Calu3 (cell line): Measurements from ENCODE around the gene EDEM2. TPM values are rescaled to one million over a fixed set of nuclear protein-coding genes. Genes with fewer than 3 reads are reported as not detected.

Source experiments
- BruUV-seq: library from RNA; stranded (reverse); fragments of 400-500 nt; replicated peaks from 2 replicates; lab custom pipeline; 2021; lab: Mats Ljungman, UMichigan
- CTCF ChIA-PET: fragments of 300-600 bp; sonication (Branson Sonifier 250); formaldehyde crosslinking; loops from one replicate; lab custom pipeline; 2022; ENCODE audit warnings: antibody characterized with exemption; lab: Charles Lee
- DNase-seq: peaks from one replicate; pipeline ENCODE4 v3.0.0; 2022
- H3K27ac Mint-ChIP-seq: one replicate; pipeline ENCODE4 v1.8.0; 2022; ENCODE audit warnings: mixed read lengths; ENCODE audit not compliant: unreplicated experiment
- H3K27me3 Mint-ChIP-seq: one replicate; pipeline ENCODE4 v1.8.0; 2022; ENCODE audit warnings: mixed read lengths; ENCODE audit not compliant: unreplicated experiment
- H3K36me3 Mint-ChIP-seq: one replicate; pipeline ENCODE4 v1.8.0; 2022; ENCODE audit warnings: mild to moderate bottlenecking, moderate library complexity, mixed read lengths; ENCODE audit not compliant: insufficient read depth, unreplicated experiment
- H3K4me1 Mint-ChIP-seq: one replicate; pipeline ENCODE4 v1.8.0; 2022; ENCODE audit warnings: mild to moderate bottlenecking, low read depth, mixed read lengths; ENCODE audit not compliant: unreplicated experiment
- H3K4me3 Mint-ChIP-seq: one replicate; pipeline ENCODE4 v1.8.0; 2022; ENCODE audit warnings: mild to moderate bottlenecking, low read depth, moderate library complexity, mixed read lengths; ENCODE audit not compliant: unreplicated experiment
- H3K9me3 Mint-ChIP-seq: one replicate; pipeline ENCODE4 v1.8.0; 2022; ENCODE audit warnings: low read depth, mixed read lengths; ENCODE audit not compliant: unreplicated experiment
- CTCF ChIP-seq: fragments of 200-600 bp; IDR thresholded peaks from one replicate; pipeline ENCODE4 v1.8.0; 2022; ENCODE audit warnings: antibody characterized with exemption; ENCODE audit not compliant: unreplicated experiment
- intact Hi-C: fragments of 100-400 bp; cut with micrococcal nuclease; formaldehyde crosslinking; loops from one replicate; pipeline ENCODE4 v1.10.0; 2022; ENCODE audit not compliant: unreplicated experiment
- total RNA-seq: library from RNA; stranded (reverse); gene quantifications from 2 replicates; pipeline ENCODE4 v1.2.3, GENCODE V29; 2022

The EDEM2 gene
- total RNA-seq, 1 experiment from 2014 or later, result 49.4 TPM

GRCh38 chr20:35120012-35120701 lies 27.0 kb downstream of the EDEM2 start:
- intact Hi-C loops, result no loop called here
- Mint-ChIP-seq H3K27ac (no peak overlapping the region), H3K4me3 (no peak overlapping the region), H3K36me3 (peaks cover 57% of the 10 kb centered on the region), H3K27me3 (no peaks in the 10 kb centered on the region), H3K9me3 (no peaks in the 10 kb centered on the region), H3K4me1 (peaks cover 13% of the 10 kb centered on the region)
- DNase-seq, result peak; percentile 18
- no TSS peak for BruUV-seq
- CTCF ChIA-PET, result no interaction called here
- TF ChIP-seq CTCF, result no peak

GRCh38 chr20:35117629-35118028 lies 29.5 kb downstream of the EDEM2 start:
- no peak for DNase-seq
- intact Hi-C loops, result no loop called here
- no peaks in the 10 kb centered on the region for H3K9me3 Mint-ChIP-seq
- peaks cover 46% of the 10 kb centered on the region for H3K36me3 Mint-ChIP-seq
- CTCF ChIA-PET, result interaction anchor here (0.6 to 1.2 kb wide), 2 partner anchors 21 to 78 kb away, joined by 3 to 6 read pairs; no protein-coding TSS in a partner anchor
- no peak overlapping the region for H3K27ac Mint-ChIP-seq
- no peaks in the 10 kb centered on the region for H3K27me3 Mint-ChIP-seq
- H3K4me1 Mint-ChIP-seq, result peaks cover 13% of the 10 kb centered on the region
- H3K4me3 Mint-ChIP-seq, result no peak overlapping the region
- BruUV-seq, result no TSS peak
- no peak for TF ChIP-seq CTCF

GRCh38 chr20:35117196-35117595 lies 29.9 kb downstream of the EDEM2 start:
- peaks cover 46% of the 10 kb centered on the region for H3K36me3 Mint-ChIP-seq
- TF ChIP-seq CTCF, result no peak
- intact Hi-C loops, result no loop called here
- CTCF ChIA-PET, result interaction anchor here (1.1 kb wide), 1 partner anchor 21 kb away, joined by 3 read pairs; no protein-coding TSS in a partner anchor
- no peak for DNase-seq
- H3K4me1 Mint-ChIP-seq, result peaks cover 13% of the 10 kb centered on the region
- H3K27me3 Mint-ChIP-seq, result no peaks in the 10 kb centered on the region
- no peak overlapping the region for H3K4me3 Mint-ChIP-seq
- no TSS peak for BruUV-seq
- no peak overlapping the region for H3K27ac Mint-ChIP-seq
- H3K9me3 Mint-ChIP-seq, result no peaks in the 10 kb centered on the region

GRCh38 chr20:35116258-35116657 lies 30.9 kb downstream of the EDEM2 start:
- Mint-ChIP-seq H3K9me3 (no peaks in the 10 kb centered on the region), H3K36me3 (peaks cover 41% of the 10 kb centered on the region), H3K27me3 (no peaks in the 10 kb centered on the region), H3K4me3 (no peak overlapping the region), H3K27ac (no peak overlapping the region), H3K4me1 (peaks cover 13% of the 10 kb centered on the region)
- CTCF ChIA-PET, result interaction anchor here (0.5 to 1.1 kb wide), 3 partner anchors 20 to 323 kb away, joined by 3 to 4 read pairs (median 4); no protein-coding TSS in a partner anchor
- TF ChIP-seq CTCF, result no peak
- BruUV-seq, result no TSS peak
- DNase-seq, result no peak
- intact Hi-C loops, result no loop called here
